ENCODE results near the gene HOXA11. TPM values are rescaled to one million over a fixed set of nuclear protein-coding genes. Genes with fewer than 3 reads are reported as not detected.

Gene HOXA11
- total and polyA plus RNA-seq, 2 of the 4 experiments (the other 2 are of a cell fraction), result 0.05 TPM; not detected in 1

DNA sequence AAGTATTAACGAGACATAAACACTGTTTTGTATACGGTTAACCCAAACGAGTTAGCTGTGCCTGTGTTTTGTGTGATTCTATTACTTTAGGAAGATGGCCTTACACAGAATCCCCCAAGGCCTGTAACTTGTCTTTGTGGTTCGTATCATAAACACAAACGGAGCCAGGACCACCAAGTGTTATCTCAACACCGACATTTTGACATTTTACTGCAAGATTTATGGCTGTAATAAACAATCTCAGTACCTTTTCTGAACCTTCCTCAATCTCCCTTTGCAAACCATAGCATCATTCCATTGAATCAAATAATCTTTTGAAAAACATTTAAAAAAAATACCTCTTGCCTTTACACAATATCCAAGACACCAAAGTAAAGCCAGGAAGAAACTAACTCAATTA is 52.1 kb downstream of the HOXA11 start (continued):
- TF ChIP-seq, protein P1, sequence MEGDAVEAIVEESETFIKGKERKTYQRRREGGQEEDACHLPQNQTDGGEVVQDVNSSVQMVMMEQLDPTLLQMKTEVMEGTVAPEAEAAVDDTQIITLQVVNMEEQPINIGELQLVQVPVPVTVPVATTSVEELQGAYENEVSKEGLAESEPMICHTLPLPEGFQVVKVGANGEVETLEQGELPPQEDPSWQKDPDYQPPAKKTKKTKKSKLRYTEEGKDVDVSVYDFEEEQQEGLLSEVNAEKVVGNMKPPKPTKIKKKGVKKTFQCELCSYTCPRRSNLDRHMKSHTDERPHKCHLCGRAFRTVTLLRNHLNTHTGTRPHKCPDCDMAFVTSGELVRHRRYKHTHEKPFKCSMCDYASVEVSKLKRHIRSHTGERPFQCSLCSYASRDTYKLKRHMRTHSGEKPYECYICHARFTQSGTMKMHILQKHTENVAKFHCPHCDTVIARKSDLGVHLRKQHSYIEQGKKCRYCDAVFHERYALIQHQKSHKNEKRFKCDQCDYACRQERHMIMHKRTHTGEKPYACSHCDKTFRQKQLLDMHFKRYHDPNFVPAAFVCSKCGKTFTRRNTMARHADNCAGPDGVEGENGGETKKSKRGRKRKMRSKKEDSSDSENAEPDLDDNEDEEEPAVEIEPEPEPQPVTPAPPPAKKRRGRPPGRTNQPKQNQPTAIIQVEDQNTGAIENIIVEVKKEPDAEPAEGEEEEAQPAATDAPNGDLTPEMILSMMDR (conservative IDR thresholded peaks at IDR 0.05; ENCODE audit: low read depth, low read length), result no peak
- TF ChIP-seq POLR2A (IDR thresholded peaks at IDR 0.05; ENCODE audit: low read depth, low read length), result no peak
- no peak for TF ChIP-seq FOS (IDR thresholded peaks at IDR 0.05; ENCODE audit: low read depth, low read length)
- TF ChIP-seq CEBPB (IDR thresholded peaks at IDR 0.05; ENCODE audit: low read depth, low read length), result no peak

DNA sequence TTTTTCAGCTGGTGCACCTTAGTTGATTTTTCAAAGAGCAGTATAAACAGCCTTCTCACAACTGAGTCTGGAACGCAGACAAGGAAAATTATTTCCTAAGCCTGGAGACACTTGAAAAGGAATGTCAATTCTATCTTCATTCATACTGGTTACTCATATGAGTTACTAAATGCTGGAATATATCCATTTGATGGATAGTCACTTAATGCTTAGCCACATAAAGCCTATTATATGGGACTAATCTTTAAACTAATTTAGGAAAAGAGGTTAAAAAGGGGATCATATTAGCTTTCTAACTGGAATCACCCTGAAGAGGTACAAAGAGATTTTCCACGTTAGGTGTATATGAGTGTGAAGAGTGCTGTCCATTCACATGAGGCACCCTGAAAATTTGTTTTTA is 52.8 kb downstream of the HOXA11 start:
- Histone ChIP-seq H2AK5ac (ENCODE audit: low read depth, low read length) (no peak overlapping the region), H3K4me3 (ENCODE audit: insufficient read depth, low read depth, low read length) (no peak overlapping the region), H2BK120ac (ENCODE audit: low read depth, low read length) (no peak overlapping the region), H3K18ac (ENCODE audit: low read depth, low read length) (no peak overlapping the region), H3K9me1 (ENCODE audit: insufficient read depth, low read length) (peaks cover 11% of the 10 kb centered on the region), H2BK15ac (ENCODE audit: low read depth, low read length) (no peak overlapping the region), H3K4ac (ENCODE audit: low read depth, low read length) (no peak overlapping the region), H3K9me3 (ENCODE audit: control insufficient read depth, insufficient read depth, low read length) (no peaks in the 10 kb centered on the region), H4K5ac (ENCODE audit: low read depth, low read length) (no peak overlapping the region), H2BK5ac (ENCODE audit: low read depth, low read length, poor library complexity, severe bottlenecking) (no peak overlapping the region), H3K4me1 (ENCODE audit: control insufficient read depth, insufficient read depth, low read length) (peaks cover 30% of the 10 kb centered on the region), H4K91ac (ENCODE audit: insufficient read depth, low read depth, low read length) (no peak overlapping the region), H4K8ac (ENCODE audit: low read depth in 2 of 2, low read length in 2 of 2) (no peak overlapping the region), H3K14ac (replicated peaks; ENCODE audit: low read depth, low read length) (no peak overlapping the region), H3K27ac (ENCODE audit: insufficient read depth, low read length) (no peak overlapping the region), H3K56ac (ENCODE audit: extremely low read depth, insufficient read depth, low read length) (no peak overlapping the region; the same call in 1 of the 2 replicates), H3K4me2 (ENCODE audit: low read depth, low read length) (no peak overlapping the region), H3K79me1 (ENCODE audit: low read depth in 1 of 2, low read length in 2 of 2) (peaks cover 24 to 45% of the 10 kb centered on the region in 2 experiments), H2BK20ac (ENCODE audit: low read depth, low read length) (no peak overlapping the region), H2AFZ (replicated peaks; ENCODE audit: low read length, poor library complexity) (no peak overlapping the region), H4K20me1 (ENCODE audit: insufficient read depth, low read length) (no peaks in the 10 kb centered on the region), H3K9ac (ENCODE audit: low read depth, low read length) (no peak overlapping the region), H3K36me3 (ENCODE audit: control insufficient read depth, insufficient read depth, low read length) (peaks cover 3% of the 10 kb centered on the region; the same call in 1 of the 2 replicates), H3K23ac (ENCODE audit: low read depth, low read length) (no peak overlapping the region), H3K27me3 (ENCODE audit: control insufficient read depth, insufficient read depth, low read length) (no peaks in the 10 kb centered on the region), H2AK9ac (replicated peaks; ENCODE audit: low read depth, low read length, poor library complexity) (no peak overlapping the region)
- ATAC-seq (ENCODE audit: low read depth), result no peak
- WGBS, 2 experiments (ENCODE audit: extremely low coverage in 2 of 2, insufficient read length in 1 of 2), result no CpG with 5 or more reads among the region's 2 CpGs
- intact Hi-C loops (cut with micrococcal nuclease) (loop anchor here (5.0 kb wide), 1 partner anchor 100 kb away; no protein-coding TSS in a partner anchor), in situ Hi-C loops (cut with MboI; ENCODE audit: low sequenced_read_pairs) (no loop called here), dilution Hi-C loops (cut with HindIII; ENCODE audit: low sequenced_read_pairs, unreplicated experiment) (no loop called here)
- ChIA-PET POLR2A (ENCODE audit: unreplicated experiment) (interaction anchor here (0.8 to 1.1 kb wide), 2 partner anchors 9 to 275 kb away, joined by 3 read pairs; no protein-coding TSS in a partner anchor), CTCF (interaction anchor here (0.6 to 1.8 kb wide), 5 partner anchors 9 to 445 kb away, joined by 3 to 5 read pairs (median 4); no protein-coding TSS in a partner anchor)
- no TSS peak for BruUV-seq (replicated peaks)
- no peak for DNase-seq
- no peak for TF ChIP-seq CHD1 (IDR thresholded peaks at IDR 0.05; ENCODE audit: low read depth, low read length)
- TF ChIP-seq RFX5 (IDR thresholded peaks at IDR 0.05; ENCODE audit: low read depth, low read length), result no peak
- no peak for TF ChIP-seq MAZ (IDR thresholded peaks at IDR 0.05; ENCODE audit: borderline replicate concordance, low read depth, low read length)
- TF ChIP-seq, protein P1 (conservative IDR thresholded peaks at IDR 0.05; ENCODE audit: low read depth, low read length), result no peak
- no peak for TF ChIP-seq NFE2L2 (IDR thresholded peaks at IDR 0.05; ENCODE audit: low read depth, low read length)
- TF ChIP-seq POLR2A (IDR thresholded peaks at IDR 0.05; ENCODE audit: low read depth, low read length), result no peak
- TF ChIP-seq CEBPB (IDR thresholded peaks at IDR 0.05; ENCODE audit: low read depth, low read length), result no peak
- no peak for TF ChIP-seq MXI1 (IDR thresholded peaks at IDR 0.05; ENCODE audit: borderline replicate concordance, low read depth, low read length)
- no peak for TF ChIP-seq SMC3 (IDR thresholded peaks at IDR 0.05; ENCODE audit: low read depth, low read length)
- TF ChIP-seq, protein P2, sequence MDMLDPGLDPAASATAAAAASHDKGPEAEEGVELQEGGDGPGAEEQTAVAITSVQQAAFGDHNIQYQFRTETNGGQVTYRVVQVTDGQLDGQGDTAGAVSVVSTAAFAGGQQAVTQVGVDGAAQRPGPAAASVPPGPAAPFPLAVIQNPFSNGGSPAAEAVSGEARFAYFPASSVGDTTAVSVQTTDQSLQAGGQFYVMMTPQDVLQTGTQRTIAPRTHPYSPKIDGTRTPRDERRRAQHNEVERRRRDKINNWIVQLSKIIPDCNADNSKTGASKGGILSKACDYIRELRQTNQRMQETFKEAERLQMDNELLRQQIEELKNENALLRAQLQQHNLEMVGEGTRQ (IDR thresholded peaks at IDR 0.05; ENCODE audit: low read depth, low read length), result no peak
- TF ChIP-seq RAD21 (IDR thresholded peaks at IDR 0.05; ENCODE audit: low read length), result no peak

All from IMR-90 (cell line).